H1 (cell line): Measurements from ENCODE around the gene NADK2. TPM values are rescaled to one million over a fixed set of nuclear protein-coding genes. Genes with fewer than 3 reads are reported as not detected.

ENCODE experiments used
- CTCF ChIA-PET: fragments of 300-600 bp; sonication (Branson Sonifier 250); formaldehyde crosslinking; loops from one replicate; lab custom pipeline; 2021; ENCODE audit not compliant: partially characterized antibody; lab: Charles Lee
- POLR2A ChIA-PET: fragments of 300-600 bp; sonication (Branson Sonifier 250); formaldehyde crosslinking; loops from one replicate; lab custom pipeline; 2021; ENCODE audit warnings: inconsistent platforms; ENCODE audit not compliant: partially characterized antibody; lab: Charles Lee
- DNase-seq, 2 experiments: peaks; one replicate each; pipeline versions ENCODE4 v3.0.0 to v3.0.0-alpha.2; 2010 to 2022; ENCODE audit warnings: low spot score in 2 of 2, low read depth in 1 of 2, mixed read lengths in 1 of 2
- FAIRE-seq: peaks from 2 replicates; lab custom pipeline; 2011; peaks lifted over from hg19 to GRCh38; lab: Jason Lieb, UNC
- H2AFZ ChIP-seq: 2 replicates; pipeline ENCODE4 v1.8.1; 2012; ENCODE audit warnings: low read length, inconsistent platforms
- H2AK5ac ChIP-seq: 2 replicates; pipeline ENCODE4 v1.6.1; 2013; ENCODE audit warnings: low read depth, low read length
- H2BK120ac ChIP-seq: replicated peaks from 2 replicates; pipeline ENCODE3; 2013; ENCODE audit warnings: low read depth, low read length, inconsistent platforms
- H2BK12ac ChIP-seq: 2 replicates; pipeline ENCODE4 v1.6.1; 2013; ENCODE audit warnings: low read depth, low read length
- H2BK15ac ChIP-seq: 2 replicates; pipeline ENCODE4 v1.6.1; 2013; ENCODE audit warnings: low read length
- H2BK20ac ChIP-seq: 2 replicates; pipeline ENCODE4 v1.6.1; 2013; ENCODE audit warnings: low read length
- H2BK5ac ChIP-seq: 2 replicates; pipeline ENCODE4 v1.6.1; 2013; ENCODE audit warnings: low read depth, low read length
- H3K14ac ChIP-seq: 2 replicates; pipeline ENCODE4 v1.6.1; 2013; ENCODE audit warnings: inconsistent platforms; ENCODE audit not compliant: insufficient read length
- H3K18ac ChIP-seq: 2 replicates; pipeline ENCODE4 v1.6.1; 2013; ENCODE audit warnings: low read length; ENCODE audit errors: extremely low read depth
- H3K23ac ChIP-seq: 2 replicates; pipeline ENCODE4 v1.6.1; 2013; ENCODE audit warnings: inconsistent platforms; ENCODE audit not compliant: insufficient read length
- H3K23me2 ChIP-seq: 2 replicates; pipeline ENCODE4 v1.6.1; 2013; ENCODE audit warnings: low read depth, low read length
- H3K27ac ChIP-seq: 2 replicates; pipeline ENCODE4 v1.6.1; 2011; ENCODE audit warnings: low read depth, low read length, inconsistent platforms
- H3K27me3 ChIP-seq, 4 experiments: replicated peaks in 1 of 4; 1 replicate in 1 of 4; 2 replicates in 3 of 4; pipeline versions ENCODE4 v1.6.1 to v1.8.1; 2011 to 2013; ENCODE audit warnings: low read length in 3 of 4, mild to moderate bottlenecking in 3 of 4, inconsistent platforms in 2 of 4, mixed read lengths in 2 of 4, moderate library complexity in 1 of 4; ENCODE audit not compliant: control insufficient read depth in 3 of 4, insufficient read depth in 3 of 4; ENCODE audit errors: extremely low read depth in 1 of 4
- H3K36me3 ChIP-seq, 4 experiments: 2 replicates each; pipeline versions ENCODE4 v1.6.1 to v1.8.1; 2011 to 2013; ENCODE audit warnings: mild to moderate bottlenecking in 4 of 4, low read length in 3 of 4, moderate library complexity in 2 of 4, control low read depth in 1 of 4, inconsistent platforms in 1 of 4; ENCODE audit not compliant: insufficient read depth in 4 of 4, control insufficient read depth in 2 of 4
- H3K4ac ChIP-seq: replicated peaks from 2 replicates; pipeline ENCODE3; 2013; ENCODE audit warnings: low read length, low read depth, mixed read lengths, inconsistent platforms; ENCODE audit not compliant: insufficient read length
- H3K4me1 ChIP-seq, 4 experiments: replicated peaks in 1 of 4; 1 replicate in 1 of 4; 2 replicates in 3 of 4; pipeline versions ENCODE4 v1.6.1 to v1.8.1; 2011 to 2013; ENCODE audit warnings: low read length in 3 of 4, inconsistent platforms in 2 of 4, mixed read lengths in 1 of 4; ENCODE audit not compliant: insufficient read depth in 4 of 4, control insufficient read depth in 3 of 4
- H3K4me2 ChIP-seq, 2 experiments: 2 replicates each; pipeline versions ENCODE4 v1.6.1 to v1.8.1; 2011 to 2013; ENCODE audit warnings: low read depth in 2 of 2, low read length in 2 of 2, control low read depth in 1 of 2, inconsistent platforms in 1 of 2, mild to moderate bottlenecking in 1 of 2; ENCODE audit not compliant: insufficient read depth in 1 of 2
- H3K4me3 ChIP-seq, 4 experiments: fragments of 200-600, 300-600 bp in 1 of 4; sonication (generic), shearing (Covaris generic), sonication (Bioruptor Twin) in 1 of 4; 2 replicates each; pipeline versions ENCODE4 v1.5.1 to v1.8.1; 2011 to 2016; ENCODE audit warnings: low read length in 4 of 4, low read depth in 3 of 4, control low read depth in 2 of 4, inconsistent platforms in 2 of 4, mild to moderate bottlenecking in 2 of 4, mixed read lengths in 1 of 4, moderate library complexity in 1 of 4; ENCODE audit not compliant: insufficient read depth in 2 of 4; ENCODE audit errors: extremely low read depth in 1 of 4
- H3K56ac ChIP-seq: replicated peaks from 2 replicates; pipeline ENCODE3; 2013; ENCODE audit warnings: low read depth, mild to moderate bottlenecking, mixed read lengths, low read length, inconsistent platforms; ENCODE audit not compliant: insufficient read length
- H3K79me1 ChIP-seq: 2 replicates; pipeline ENCODE4 v1.6.1; 2013; ENCODE audit warnings: low read depth, low read length, control low read depth
- H3K79me2 ChIP-seq, 2 experiments: 2 replicates each; pipeline versions ENCODE4 v1.6.1 to v1.8.1; 2012 to 2013; ENCODE audit warnings: low read length in 2 of 2, mild to moderate bottlenecking in 2 of 2, inconsistent platforms in 1 of 2; ENCODE audit not compliant: insufficient read depth in 2 of 2, control insufficient read depth in 1 of 2
- H3K9ac ChIP-seq, 4 experiments: replicated peaks in 1 of 4; 1 replicate in 1 of 4; 2 replicates in 3 of 4; pipeline versions ENCODE4 v1.6.1 to v1.8.1; 2011 to 2013; ENCODE audit warnings: low read depth in 3 of 4, low read length in 3 of 4, control low read depth in 2 of 4, mild to moderate bottlenecking in 2 of 4, moderate library complexity in 2 of 4, inconsistent platforms in 1 of 4; ENCODE audit errors: extremely low read depth in 1 of 4
- H3K9me3 ChIP-seq, 2 experiments: 2 replicates each; pipeline versions ENCODE4 v1.6.1 to v1.8.1; 2012 to 2013; ENCODE audit warnings: mild to moderate bottlenecking in 2 of 2, moderate library complexity in 2 of 2, control low read depth in 1 of 2, inconsistent platforms in 1 of 2, low read depth in 1 of 2, low read length in 1 of 2, mixed read lengths in 1 of 2; ENCODE audit not compliant: insufficient read depth in 2 of 2
- H4K20me1 ChIP-seq, 2 experiments: replicated peaks in 1 of 2; 2 replicates each; pipeline versions ENCODE3 to v1.8.1; 2011 to 2013; ENCODE audit warnings: inconsistent platforms in 2 of 2, low read length in 2 of 2, mild to moderate bottlenecking in 1 of 2; ENCODE audit not compliant: insufficient read depth in 2 of 2, control insufficient read depth in 1 of 2
- H4K5ac ChIP-seq: 2 replicates; pipeline ENCODE4 v1.6.1; 2013; ENCODE audit warnings: low read length, low read depth, mixed read lengths, inconsistent platforms; ENCODE audit not compliant: insufficient read length
- H4K8ac ChIP-seq: 2 replicates; pipeline ENCODE4 v1.8.0; 2013; ENCODE audit warnings: mild to moderate bottlenecking, moderate library complexity, low read length, inconsistent platforms; ENCODE audit not compliant: insufficient read depth; ENCODE audit errors: extremely low read depth
- H4K91ac ChIP-seq: replicated peaks from 2 replicates; pipeline ENCODE3; 2013; ENCODE audit warnings: low read length, mixed read lengths, inconsistent platforms; ENCODE audit not compliant: insufficient read length
- HDAC2 ChIP-seq, 2 experiments: fragments of 300-600 bp in 1 of 2; sonication (generic) in 1 of 2; IDR thresholded peaks; 2 replicates each; pipeline ENCODE4 v1.6.1; 2011 to 2012; ENCODE audit warnings: low read depth in 2 of 2, low read length in 2 of 2, mild to moderate bottlenecking in 2 of 2, moderate library complexity in 2 of 2, borderline replicate concordance in 1 of 2, inconsistent platforms in 1 of 2
- WGBS, 2 experiments: shearing (Covaris generic) in 1 of 2; methylation state at CpG; one replicate each; pipeline versions ENCODE4 v1.1.6 to v1.1.7; 2013 to 2015; ENCODE audit warnings: low lambda C conversion rate in 2 of 2, mixed read lengths in 2 of 2, inconsistent platforms in 1 of 2, low coverage in 1 of 2, missing lambda C conversion rate in 1 of 2; ENCODE audit not compliant: insufficient replicate concordance in 2 of 2, insufficient coverage in 1 of 2, insufficient read length in 1 of 2; ENCODE audit errors: extremely low coverage in 1 of 2, missing lambda C conversion rate in 1 of 2; 5-methylcytosine and 5-hydroxymethylcytosine counted together
- polyA plus RNA-seq, 7 experiments: library from polyadenylated mRNA; depleted of rRNA in 3 of 7; stranded (reverse) in 5 of 7; unstranded in 2 of 7; fragments of >200 nt in 5 of 7; fragments of 200-250 nt in 2 of 7; gene quantifications; 1 replicate in 5 of 7; 2 replicates in 1 of 7; 4 replicates in 1 of 7; pipeline versions ENCODE4 v1.2.1 to v1.2.3, GENCODE V29; 2011 to 2013; ENCODE audit warnings: missing spikeins in 2 of 7, mixed read lengths in 2 of 7
- total RNA-seq: library from RNA; stranded (reverse); fragmentation: NEBNext Ultra II Directional; extraction: Animal tissue kit (Norgen Biotek cat#: 25700); gene quantifications from 2 replicates; pipeline ENCODE4 v1.2.1, GENCODE V29; 2021
- TF ChIP-seq, protein P1 (sequence below): IDR thresholded peaks from 2 replicates; pipeline ENCODE4 v1.6.1; 2011; ENCODE audit warnings: low read depth, mild to moderate bottlenecking, low read length; ENCODE audit not compliant: insufficient read depth

NADK2 gene
- total and polyA plus RNA-seq, 2 of the 8 experiments (the other 6 are each of a cell fraction or from before 2014, with no cell fraction given), result 3.4 to 16.1 TPM

DNA sequence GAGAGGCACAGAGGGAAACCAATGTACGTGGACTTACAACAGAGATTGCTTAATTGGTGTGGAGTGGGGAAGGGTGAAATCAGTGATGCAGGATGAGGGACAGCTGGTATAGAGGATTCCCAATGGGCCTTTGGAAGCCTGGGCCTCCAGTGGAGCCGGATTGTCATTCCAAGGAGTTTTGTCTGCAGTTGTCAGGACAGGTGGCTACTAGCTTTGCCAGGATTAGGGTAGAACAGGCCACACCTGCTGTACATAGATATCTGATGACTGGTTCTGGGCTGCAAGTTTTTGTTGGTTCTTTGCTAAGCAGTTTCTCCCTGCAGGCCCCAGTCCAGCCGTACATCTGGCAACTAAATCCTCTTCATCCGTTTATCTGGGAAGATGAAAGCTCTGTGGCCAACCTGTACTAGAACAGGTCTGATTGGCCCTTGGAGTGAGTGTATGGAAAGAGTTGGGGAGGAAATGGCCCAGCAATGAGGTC is 85.6 kb downstream of the NADK2 start:
- H2AK5ac ChIP-seq, result no peak overlapping the region
- no peak overlapping the region for H3K14ac ChIP-seq
- H3K27me3 ChIP-seq, result no peaks in the 10 kb centered on the region
- no peak for DNase-seq
- 89% methylated on average over 4 of the region's 4 CpGs; no CpG with 5 or more reads in 1 of the 2 experiments for WGBS, 2 experiments
- no peaks in the 10 kb centered on the region; the same call in 1 of the 2 replicates for H3K79me1 ChIP-seq
- no peak overlapping the region for H3K9ac ChIP-seq
- peaks cover 2 to 58% (median 27%) of the 10 kb centered on the region in 4 experiments; a peak in 7 of 8 replicates for H3K36me3 ChIP-seq
- H4K8ac ChIP-seq, result no peak overlapping the region
- H3K4me3 ChIP-seq, result no peak overlapping the region
- H2BK120ac ChIP-seq, result no peak overlapping the region
- H3K4me1 ChIP-seq, result peaks cover 0 to 5% (median 2%) of the 10 kb centered on the region in 4 experiments; a peak in 3 of 7 replicates
- no peak overlapping the region for H2BK5ac ChIP-seq
- no peak overlapping the region; the same call in 1 of the 2 replicates for H3K27ac ChIP-seq
- no peak overlapping the region for H3K56ac ChIP-seq
- CTCF ChIA-PET, result interaction anchor here (0.6 to 1.6 kb wide), 3 partner anchors 9 to 304 kb away, joined by 3 to 5 read pairs (median 4); no protein-coding TSS in a partner anchor
- H4K5ac ChIP-seq, result no peak overlapping the region
- H2BK15ac ChIP-seq, result no peak overlapping the region
- H3K23me2 ChIP-seq, result peaks cover 6% of the 10 kb centered on the region; the same call in 1 of the 2 replicates
- no peak overlapping the region for H2AFZ ChIP-seq
- FAIRE-seq, result no peak
- no peak for TF ChIP-seq HDAC2 (IDR thresholded peaks at IDR 0.05; ENCODE audit: borderline replicate concordance in 1 of 2, low read depth in 2 of 2, low read length in 2 of 2)
- TF ChIP-seq, protein P1, sequence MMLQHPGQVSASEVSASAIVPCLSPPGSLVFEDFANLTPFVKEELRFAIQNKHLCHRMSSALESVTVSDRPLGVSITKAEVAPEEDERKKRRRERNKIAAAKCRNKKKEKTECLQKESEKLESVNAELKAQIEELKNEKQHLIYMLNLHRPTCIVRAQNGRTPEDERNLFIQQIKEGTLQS, result no peak
- no peak overlapping the region for H3K4ac ChIP-seq
- no peaks in the 10 kb centered on the region for H3K9me3 ChIP-seq
- no peak overlapping the region for H2BK12ac ChIP-seq
- POLR2A ChIA-PET, result interaction anchor here (1.1 to 1.2 kb wide), 2 partner anchors 46 to 84 kb away, joined by 3 to 4 read pairs; no protein-coding TSS in a partner anchor
- no peak overlapping the region for H3K23ac ChIP-seq
- H4K20me1 ChIP-seq, result peaks cover 0 to 1% of the 10 kb centered on the region in 2 experiments
- H3K4me2 ChIP-seq, result no peak overlapping the region
- H3K18ac ChIP-seq, result no peak overlapping the region
- H2BK20ac ChIP-seq, result no peak overlapping the region
- H4K91ac ChIP-seq, result no peak overlapping the region
- H3K79me2 ChIP-seq, result peaks cover 0 to 43% of the 10 kb centered on the region in 2 experiments; a peak in 3 of 4 replicates
